Mesenchymal stem cell (in vitro differentiated cells and primary cell): ENCODE data around the gene CLEC19A.

Experiments used
- DNase-seq: peaks from one replicate; pipeline ENCODE4 v3.0.0-alpha.2; 2013
- H2AFZ ChIP-seq: one replicate; pipeline ENCODE4 v1.6.1; 2013; ENCODE audit warnings: low read depth, mild to moderate bottlenecking, control low read depth, inconsistent platforms, low read length, moderate library complexity
- H2AK5ac ChIP-seq: 2 replicates; pipeline ENCODE4 v1.6.1; 2013; ENCODE audit warnings: low read length, moderate library complexity, mild to moderate bottlenecking, inconsistent platforms; ENCODE audit not compliant: severe bottlenecking
- H2BK120ac ChIP-seq: one replicate; pipeline ENCODE4 v1.6.1; 2013; ENCODE audit warnings: low read depth, mild to moderate bottlenecking, inconsistent platforms, low read length, moderate library complexity
- H2BK12ac ChIP-seq, 2 experiments: one replicate each; pipeline ENCODE4 v1.6.1; 2013; ENCODE audit warnings: inconsistent platforms in 2 of 2, low read length in 2 of 2, mild to moderate bottlenecking in 2 of 2, moderate library complexity in 2 of 2, control low read depth in 1 of 2
- H2BK15ac ChIP-seq: one replicate; pipeline ENCODE4 v1.6.1; 2013; ENCODE audit warnings: mild to moderate bottlenecking, low read depth, inconsistent platforms; ENCODE audit not compliant: poor library complexity, severe bottlenecking
- H2BK5ac ChIP-seq: 2 replicates; pipeline ENCODE4 v1.6.1; 2013; ENCODE audit warnings: low read depth, mild to moderate bottlenecking, low read length, control low read depth, inconsistent platforms; ENCODE audit not compliant: poor library complexity, severe bottlenecking
- H3K14ac ChIP-seq, 2 experiments: one replicate each; pipeline ENCODE4 v1.6.1; 2013; ENCODE audit warnings: inconsistent platforms in 2 of 2, low read length in 2 of 2, control low read depth in 1 of 2, mild to moderate bottlenecking in 1 of 2, moderate library complexity in 1 of 2
- H3K18ac ChIP-seq, 2 experiments: one replicate each; pipeline ENCODE4 v1.6.1; 2013; ENCODE audit warnings: inconsistent platforms in 2 of 2, low read length in 2 of 2, control low read depth in 1 of 2, low read depth in 1 of 2, mild to moderate bottlenecking in 1 of 2
- H3K23ac ChIP-seq, 2 experiments: one replicate each; pipeline ENCODE4 v1.6.1; 2013; ENCODE audit warnings: inconsistent platforms in 2 of 2, low read length in 2 of 2, mild to moderate bottlenecking in 2 of 2, moderate library complexity in 2 of 2, control low read depth in 1 of 2
- H3K27ac ChIP-seq: 2 replicates; pipeline ENCODE4 v1.5.1; 2013; ENCODE audit warnings: mild to moderate bottlenecking, moderate library complexity, low read length, control low read depth, inconsistent platforms; ENCODE audit not compliant: poor library complexity, severe bottlenecking
- H3K27me3 ChIP-seq, 2 experiments: 2 replicates each; pipeline versions ENCODE4 v1.6.1 to v1.7.0; 2013; ENCODE audit warnings: low read length in 2 of 2, mild to moderate bottlenecking in 2 of 2, moderate library complexity in 2 of 2, control low read depth in 1 of 2, inconsistent platforms in 1 of 2; ENCODE audit not compliant: control insufficient read depth in 1 of 2, insufficient read depth in 1 of 2
- H3K36me3 ChIP-seq, 2 experiments: 2 replicates each; pipeline versions ENCODE4 v1.6.1 to v1.7.0; 2013; ENCODE audit warnings: low read length in 2 of 2, control low read depth in 1 of 2, inconsistent platforms in 1 of 2, low read depth in 1 of 2, mild to moderate bottlenecking in 1 of 2; ENCODE audit not compliant: insufficient read depth in 2 of 2, control insufficient read depth in 1 of 2
- H3K4ac ChIP-seq, 2 experiments: one replicate each; pipeline ENCODE4 v1.6.1; 2013; ENCODE audit warnings: inconsistent platforms in 2 of 2, low read length in 2 of 2, mild to moderate bottlenecking in 2 of 2, moderate library complexity in 2 of 2, control low read depth in 1 of 2, low read depth in 1 of 2
- H3K4me1 ChIP-seq: 2 replicates; pipeline ENCODE4 v1.6.1; 2013; ENCODE audit warnings: low read depth, low read length, control low read depth; ENCODE audit not compliant: control insufficient read depth, insufficient read depth
- H3K4me2 ChIP-seq: 2 replicates; pipeline ENCODE4 v1.6.1; 2013; ENCODE audit warnings: low read length, mild to moderate bottlenecking, inconsistent platforms; ENCODE audit not compliant: poor library complexity, severe bottlenecking
- H3K4me3 ChIP-seq, 2 experiments: 2 replicates each; pipeline versions ENCODE4 v1.5.1 to v1.7.0; 2013; ENCODE audit warnings: low read length in 2 of 2, mild to moderate bottlenecking in 2 of 2, control low read depth in 1 of 2, low read depth in 1 of 2; ENCODE audit not compliant: insufficient read depth in 1 of 2
- H3K79me1 ChIP-seq: replicated peaks from 2 replicates; pipeline ENCODE4 v1.6.1; 2013; ENCODE audit warnings: mild to moderate bottlenecking, control low read depth, low read length, inconsistent platforms; ENCODE audit not compliant: poor library complexity, severe bottlenecking
- H3K9ac ChIP-seq: 2 replicates; pipeline ENCODE4 v1.7.0; 2013; ENCODE audit warnings: mild to moderate bottlenecking, low read length, moderate library complexity
- H3K9me3 ChIP-seq: 2 replicates; pipeline ENCODE4 v1.7.0; 2013; ENCODE audit warnings: mild to moderate bottlenecking, low read length; ENCODE audit not compliant: control insufficient read depth
- H4K8ac ChIP-seq: one replicate; pipeline ENCODE4 v1.6.1; 2013; ENCODE audit warnings: inconsistent platforms, mild to moderate bottlenecking, low read length, moderate library complexity
- H4K91ac ChIP-seq: one replicate; pipeline ENCODE4 v1.6.1; 2013; ENCODE audit warnings: mild to moderate bottlenecking, low read length, inconsistent platforms
- WGBS: methylation state at CpG from one replicate; pipeline ENCODE4 v1.1.7; 2013; ENCODE audit warnings: mixed read lengths; 5-methylcytosine and 5-hydroxymethylcytosine counted together

The CLEC19A gene

DNA sequence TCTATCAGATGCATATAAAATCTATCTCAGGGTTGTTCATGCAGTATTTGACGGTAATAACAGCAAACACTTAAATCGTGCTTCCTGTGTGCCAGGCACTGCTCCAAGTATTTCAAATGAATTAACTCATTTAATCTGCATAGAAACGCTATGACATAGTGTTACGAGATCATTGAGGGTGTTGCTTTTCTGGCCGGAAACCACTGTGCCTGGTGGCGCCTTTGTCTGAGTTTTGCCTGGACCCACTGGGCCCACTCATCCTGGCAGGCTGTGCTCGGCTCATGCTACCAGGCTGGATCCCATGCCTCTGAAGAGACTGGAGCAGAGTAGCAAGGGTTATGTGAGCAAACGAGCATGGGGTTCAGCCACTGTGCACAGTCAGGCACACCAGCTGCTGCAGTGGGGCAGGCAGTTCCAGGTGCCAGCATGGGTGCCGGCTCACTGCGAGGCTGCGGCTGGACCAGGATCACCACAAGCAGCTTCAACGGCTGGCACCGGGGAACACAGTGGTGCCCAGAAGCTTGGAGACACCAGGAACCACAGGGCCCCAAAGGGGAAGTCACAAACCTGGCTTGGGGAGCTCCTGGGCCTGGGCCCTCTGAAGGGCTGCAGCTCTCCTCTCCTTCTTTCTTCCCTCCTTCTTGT is 45.9 kb upstream of the CLEC19A start:
- no peak overlapping the region for H3K18ac ChIP-seq
- H3K4me3 ChIP-seq: no peak overlapping the region
- no peak overlapping the region for H2AK5ac ChIP-seq
- no peak overlapping the region for H2AFZ ChIP-seq
- no peak overlapping the region for H3K4me2 ChIP-seq
- no peak overlapping the region for H2BK120ac ChIP-seq
- H3K9ac ChIP-seq: no peak overlapping the region
- no peak overlapping the region for H2BK5ac ChIP-seq
- peaks cover 18% of the 10 kb centered on the region for H3K9me3 ChIP-seq
- no peaks in the 10 kb centered on the region for H3K79me1 ChIP-seq
- no peak overlapping the region for H4K8ac ChIP-seq
- no peaks in the 10 kb centered on the region for H3K27me3 ChIP-seq
- no peak overlapping the region for H3K27ac ChIP-seq
- H3K36me3 ChIP-seq: no peaks in the 10 kb centered on the region
- H4K91ac ChIP-seq: no peak overlapping the region
- no peak overlapping the region for H3K14ac ChIP-seq
- H3K4me1 ChIP-seq: no peaks in the 10 kb centered on the region
- 90% methylated on average over 13 of the region's 13 CpGs for WGBS
- DNase-seq: no peak
- H2BK15ac ChIP-seq: no peak overlapping the region
- no peak overlapping the region for H3K23ac ChIP-seq
- no peak overlapping the region for H3K4ac ChIP-seq
- H2BK12ac ChIP-seq: no peak overlapping the region

DNA sequence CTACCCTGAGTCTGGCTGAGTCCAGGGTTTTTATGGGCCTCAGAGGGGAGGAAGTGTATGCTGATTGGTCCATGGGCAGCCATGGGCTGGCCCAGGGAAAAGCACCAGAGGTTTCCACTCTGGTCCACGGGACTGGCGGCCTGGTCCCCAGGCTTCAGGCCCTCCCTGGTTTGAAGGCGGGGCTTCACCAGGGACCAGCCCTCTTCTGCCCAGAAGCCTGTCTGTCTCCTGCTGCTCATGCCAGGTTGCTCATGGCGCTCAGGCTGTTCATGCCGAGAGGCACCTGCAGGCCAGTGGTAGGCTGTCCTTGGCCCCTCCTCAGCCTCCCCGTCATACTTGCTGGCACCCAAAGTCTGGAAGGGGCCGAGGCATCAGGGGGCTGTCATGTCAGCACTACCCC is 45.0 kb upstream of the CLEC19A start:
- no peaks in the 10 kb centered on the region for H3K36me3 ChIP-seq

DNA sequence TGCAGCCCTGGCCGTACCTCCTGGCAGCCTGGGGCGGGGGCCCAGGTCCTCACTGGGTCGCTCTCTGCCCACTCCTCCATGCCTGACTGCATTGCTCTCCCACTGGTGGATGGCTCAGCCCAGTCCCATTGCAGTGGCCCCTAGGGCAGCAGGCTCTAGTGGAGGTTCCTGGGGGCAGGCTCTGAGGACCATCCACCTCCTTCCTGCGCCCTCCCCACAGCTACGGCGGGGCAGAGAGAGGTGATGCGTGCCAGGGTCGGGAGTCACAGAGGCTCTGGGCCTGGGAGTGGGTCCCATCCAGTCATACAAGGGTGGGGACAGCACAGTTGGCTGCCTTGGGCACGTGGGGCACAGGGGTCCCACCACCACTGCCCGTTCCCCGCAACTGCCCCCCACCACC is 44.0 kb upstream of the CLEC19A start:
- DNase-seq: no peak
- Histone ChIP-seq H3K79me1 (no peaks in the 10 kb centered on the region), H3K4me3 (no peak overlapping the region), H4K91ac (no peak overlapping the region), H3K9ac (no peak overlapping the region), H3K27ac (no peak overlapping the region), H4K8ac (no peak overlapping the region), H2BK12ac (no peak overlapping the region), H3K18ac (no peak overlapping the region), H2AK5ac (no peak overlapping the region), H3K9me3 (peaks cover 3% of the 10 kb centered on the region), H3K14ac (no peak overlapping the region), H3K4ac (no peak overlapping the region), H3K4me2 (no peak overlapping the region), H3K27me3 (no peaks in the 10 kb centered on the region), H3K36me3 (no peaks in the 10 kb centered on the region), H2AFZ (no peak overlapping the region), H3K23ac (no peak overlapping the region), H2BK5ac (no peak overlapping the region), H2BK120ac (no peak overlapping the region), H3K4me1 (no peaks in the 10 kb centered on the region), H2BK15ac (peak overlapping the region; percentile 49)
- WGBS: 87% methylated on average over 11 of the region's 11 CpGs

More for the DNA sequence above, 45.0 kb upstream of the CLEC19A start:
- Histone ChIP-seq H3K9me3 (peaks cover 11% of the 10 kb centered on the region), H3K4me3 (no peak overlapping the region), H2BK5ac (no peak overlapping the region), H3K4me2 (no peak overlapping the region), H3K9ac (no peak overlapping the region), H2BK120ac (no peak overlapping the region), H2BK15ac (no peak overlapping the region), H2AK5ac (no peak overlapping the region), H3K4ac (no peak overlapping the region), H3K4me1 (no peaks in the 10 kb centered on the region), H3K27me3 (no peaks in the 10 kb centered on the region), H3K79me1 (no peaks in the 10 kb centered on the region), H2BK12ac (no peak overlapping the region), H3K18ac (no peak overlapping the region), H4K8ac (no peak overlapping the region), H2AFZ (no peak overlapping the region), H3K14ac (no peak overlapping the region), H4K91ac (no peak overlapping the region), H3K23ac (no peak overlapping the region), H3K27ac (no peak overlapping the region)
- WGBS: 85% methylated on average over 7 of the region's 7 CpGs
- no peak for DNase-seq

DNA sequence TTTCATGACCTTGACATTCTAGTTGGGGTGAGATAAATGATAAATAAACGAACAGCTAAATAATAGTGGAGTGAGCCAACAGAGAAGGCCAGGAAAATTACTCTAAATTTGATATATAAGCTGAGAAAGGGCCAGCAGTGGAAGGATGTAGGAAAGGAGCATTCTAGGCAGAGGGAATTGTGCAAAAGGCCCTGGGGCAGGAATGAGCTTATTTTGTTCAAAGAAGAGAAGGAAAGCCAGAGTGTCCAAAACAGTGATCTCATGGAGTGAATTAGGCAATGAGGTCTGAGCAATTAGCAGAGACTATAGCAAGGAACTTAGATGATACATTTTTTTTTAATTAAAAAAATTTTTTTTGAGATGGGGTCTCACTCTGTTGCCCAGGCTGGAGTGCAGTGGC is 43.3 kb upstream of the CLEC19A start:
- H3K23ac ChIP-seq: no peak overlapping the region
- no peak overlapping the region for H3K14ac ChIP-seq
- H3K27ac ChIP-seq: no peak overlapping the region
- H3K79me1 ChIP-seq: no peaks in the 10 kb centered on the region
- H3K9me3 ChIP-seq: peaks cover 2% of the 10 kb centered on the region
- no peak overlapping the region for H3K4ac ChIP-seq
- no peak overlapping the region for H2BK5ac ChIP-seq
- no peak overlapping the region for H3K18ac ChIP-seq
- H4K91ac ChIP-seq: no peak overlapping the region
- H3K27me3 ChIP-seq: no peaks in the 10 kb centered on the region
- H3K4me2 ChIP-seq: no peak overlapping the region
- no peaks in the 10 kb centered on the region for H3K36me3 ChIP-seq
- no peaks in the 10 kb centered on the region for H3K4me1 ChIP-seq
- 34% methylated on average over 1 of the region's 1 CpG for WGBS
- H2BK120ac ChIP-seq: no peak overlapping the region
- H2AFZ ChIP-seq: no peak overlapping the region
- H2BK12ac ChIP-seq: no peak overlapping the region
- H3K9ac ChIP-seq: no peak overlapping the region
- no peak overlapping the region for H2AK5ac ChIP-seq
- no peak overlapping the region for H4K8ac ChIP-seq
- no peak for DNase-seq
- H2BK15ac ChIP-seq: no peak overlapping the region
- no peak overlapping the region for H3K4me3 ChIP-seq
